Measurements from ENCODE around the gene UQCRQ. TPM values are rescaled to one million over a fixed set of nuclear protein-coding genes. Genes with fewer than 3 reads are reported as not detected.
A peak's percentile ranks its signal among the peaks of the same experiment; 100 is the strongest.

Gene UQCRQ
- total and polyA plus RNA-seq, 2 of the 13 experiments (the other 11 are each of a cell fraction or from before 2014, with no cell fraction given): 257 to 575 TPM

GRCh38 chr5:132838516-132839282, 27.7 kb upstream of the UQCRQ start (continued):
- TF ChIP-seq PAXIP1 (CRISPR knock-in tag; conservative IDR thresholded peaks at IDR 0.05) (peak; percentile 20; the same call in 1 of the 2 replicates), EZH2 (conservative IDR thresholded peaks at IDR 0.05; ENCODE audit: low read depth, low read length) (no peak), NFIC (IDR thresholded peaks at IDR 0.05; ENCODE audit: low read length) (no peak; the same call in 1 of the 2 replicates), TAF1 (CRISPR knock-in tag; IDR thresholded peaks at IDR 0.05) (no peak), CEBPB (IDR thresholded peaks at IDR 0.05; ENCODE audit: borderline replicate concordance, low read depth, low read length) (no peak), SOX5 (CRISPR knock-in tag; IDR thresholded peaks at IDR 0.05; ENCODE audit: borderline replicate concordance) (peak; percentile 46; the same call in 1 of the 2 replicates), ZNF788 (CRISPR knock-in tag; IDR thresholded peaks at IDR 0.05; ENCODE audit: borderline replicate concordance) (no peak), ZNF207 (IDR thresholded peaks at IDR 0.05; ENCODE audit: borderline replicate concordance) (no peak), HDAC2 (CRISPR knock-in tag; IDR thresholded peaks at IDR 0.05) (peak; percentile 53; the same call in 1 of the 2 replicates), POGZ (CRISPR knock-in tag; IDR thresholded peaks at IDR 0.05) (peak; percentile 29; the same call in 1 of the 2 replicates), NCOR1 (IDR thresholded peaks at IDR 0.05; ENCODE audit: borderline replicate concordance, low read length) (peak; percentile 22; the same call in 1 of the 2 replicates), SMAD3 (CRISPR knock-in tag; IDR thresholded peaks at IDR 0.05) (0 out of 2 replicates have a peak, but pooled peaks have one; percentile 5), ARID3A (IDR thresholded peaks at IDR 0.05; ENCODE audit: low read depth, low read length) (peak; percentile 27; the same call in 1 of the 2 replicates), SOX6 (IDR thresholded peaks at IDR 0.05) (no peak), SOX6 (CRISPR knock-in tag; IDR thresholded peaks at IDR 0.05) (0 out of 2 replicates have a peak, but pooled peaks have one; percentile 7), MXI1 (IDR thresholded peaks at IDR 0.05; ENCODE audit: borderline replicate concordance, low read depth, low read length) (0 out of 3 replicates have a peak, but pooled peaks have one; percentile 10), EP300 (IDR thresholded peaks at IDR 0.05; ENCODE audit: low read depth in 2 of 2, low read length in 2 of 2) (peak in 1 of 2 experiments; percentile 75; a peak in 2 of 4 replicates), EP300 (CRISPR knock-in tag; IDR thresholded peaks at IDR 0.05; ENCODE audit: borderline replicate concordance) (peak; percentile 60; the same call in 1 of the 2 replicates), CCAR2 (optimal IDR thresholded peaks at IDR 0.05; ENCODE audit: low read depth, low read length) (no peak), PHF8 (CRISPR knock-in tag; IDR thresholded peaks at IDR 0.05) (no peak), IKZF4 (CRISPR knock-in tag; IDR thresholded peaks at IDR 0.05; ENCODE audit: borderline replicate concordance, low read depth, not compliant biosample characterization) (peak; percentile 59), BCL6 (CRISPR knock-in tag; IDR thresholded peaks at IDR 0.05) (peak; percentile 19; the same call in 1 of the 2 replicates), KDM6A (CRISPR knock-in tag; IDR thresholded peaks at IDR 0.05; ENCODE audit: low read depth) (peak; percentile 67), GMEB2 (CRISPR knock-in tag; IDR thresholded peaks at IDR 0.05; ENCODE audit: low read depth) (no peak)
